ENCODE results near the gene TAS2R38. TPM values are rescaled to one million over a fixed set of nuclear protein-coding genes. Genes with fewer than 3 reads are reported as not detected.

Gene TAS2R38
- total RNA-seq, 2 experiments from 2014 or later, result not detected

Other genes with a start within 250 kb of the TAS2R38 start
- 100 to 1,000 TPM; 106 to 117 TPM for gene SSBP1, start 235.4 kb downstream of the TAS2R38 start, total RNA-seq
- 1 to 10 TPM; 2.9 to 3.1 TPM for gene TAS2R3, start 209.7 kb downstream of the TAS2R38 start, total RNA-seq
- gene TAS2R4, start 197.1 kb downstream of the TAS2R38 start, total RNA-seq, result 1 to 10 TPM; 1.4 to 1.9 TPM
- 1 to 10 TPM; 1.7 to 2.6 TPM for gene TAS2R5, start 183.6 kb downstream of the TAS2R38 start, total RNA-seq
- gene PRSS37, start 132.3 kb downstream of the TAS2R38 start, total RNA-seq, result not detected
- not detected for gene OR9A4, start 57.4 kb downstream of the TAS2R38 start, total RNA-seq
- gene CLEC5A, start 26.8 kb downstream of the TAS2R38 start, total RNA-seq, result under 1 TPM; 0.44 to 0.60 TPM
- not detected for gene MGAM, start 22.1 kb upstream of the TAS2R38 start, total RNA-seq
- not detected for gene MGAM2, start 137.9 kb upstream of the TAS2R38 start, total RNA-seq